ENCODE measurements around the gene MYBPC3.

DNA sequence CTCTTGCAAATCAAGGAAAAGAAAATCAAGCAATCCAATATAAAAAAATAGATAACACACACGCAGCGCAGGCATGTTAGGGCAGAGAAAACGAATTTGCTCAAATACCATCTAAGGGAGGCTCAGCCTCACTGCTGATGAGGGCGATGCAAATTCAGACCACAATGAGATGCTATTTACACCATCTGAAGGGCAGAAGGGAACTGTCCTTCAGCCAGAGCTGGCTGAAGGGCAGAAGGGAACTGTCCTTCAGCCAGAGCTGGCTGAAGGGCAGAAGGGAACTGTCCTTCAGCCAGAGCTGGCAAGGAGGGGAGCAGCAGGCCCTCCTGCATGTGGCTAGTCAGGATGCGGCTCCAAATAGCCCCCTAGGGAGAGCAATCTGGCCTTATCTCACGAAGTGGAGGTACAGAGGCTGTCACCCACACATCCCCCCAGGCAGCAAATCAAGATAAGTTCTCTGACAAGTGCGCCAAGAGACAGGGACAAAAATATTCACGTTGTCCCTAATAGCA lies 48.3 kb upstream of the MYBPC3 start:
- TF ChIP-seq, protein P1, sequence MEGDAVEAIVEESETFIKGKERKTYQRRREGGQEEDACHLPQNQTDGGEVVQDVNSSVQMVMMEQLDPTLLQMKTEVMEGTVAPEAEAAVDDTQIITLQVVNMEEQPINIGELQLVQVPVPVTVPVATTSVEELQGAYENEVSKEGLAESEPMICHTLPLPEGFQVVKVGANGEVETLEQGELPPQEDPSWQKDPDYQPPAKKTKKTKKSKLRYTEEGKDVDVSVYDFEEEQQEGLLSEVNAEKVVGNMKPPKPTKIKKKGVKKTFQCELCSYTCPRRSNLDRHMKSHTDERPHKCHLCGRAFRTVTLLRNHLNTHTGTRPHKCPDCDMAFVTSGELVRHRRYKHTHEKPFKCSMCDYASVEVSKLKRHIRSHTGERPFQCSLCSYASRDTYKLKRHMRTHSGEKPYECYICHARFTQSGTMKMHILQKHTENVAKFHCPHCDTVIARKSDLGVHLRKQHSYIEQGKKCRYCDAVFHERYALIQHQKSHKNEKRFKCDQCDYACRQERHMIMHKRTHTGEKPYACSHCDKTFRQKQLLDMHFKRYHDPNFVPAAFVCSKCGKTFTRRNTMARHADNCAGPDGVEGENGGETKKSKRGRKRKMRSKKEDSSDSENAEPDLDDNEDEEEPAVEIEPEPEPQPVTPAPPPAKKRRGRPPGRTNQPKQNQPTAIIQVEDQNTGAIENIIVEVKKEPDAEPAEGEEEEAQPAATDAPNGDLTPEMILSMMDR (IDR thresholded peaks at IDR 0.05; ENCODE audit: insufficient read depth, low read depth, low read length) = no peak
- TF ChIP-seq EZH2 (IDR thresholded peaks at IDR 0.05; ENCODE audit: insufficient read depth, low read length) = no peak
